ENCODE results near the gene MARK2.

MARK2 gene

DNA sequence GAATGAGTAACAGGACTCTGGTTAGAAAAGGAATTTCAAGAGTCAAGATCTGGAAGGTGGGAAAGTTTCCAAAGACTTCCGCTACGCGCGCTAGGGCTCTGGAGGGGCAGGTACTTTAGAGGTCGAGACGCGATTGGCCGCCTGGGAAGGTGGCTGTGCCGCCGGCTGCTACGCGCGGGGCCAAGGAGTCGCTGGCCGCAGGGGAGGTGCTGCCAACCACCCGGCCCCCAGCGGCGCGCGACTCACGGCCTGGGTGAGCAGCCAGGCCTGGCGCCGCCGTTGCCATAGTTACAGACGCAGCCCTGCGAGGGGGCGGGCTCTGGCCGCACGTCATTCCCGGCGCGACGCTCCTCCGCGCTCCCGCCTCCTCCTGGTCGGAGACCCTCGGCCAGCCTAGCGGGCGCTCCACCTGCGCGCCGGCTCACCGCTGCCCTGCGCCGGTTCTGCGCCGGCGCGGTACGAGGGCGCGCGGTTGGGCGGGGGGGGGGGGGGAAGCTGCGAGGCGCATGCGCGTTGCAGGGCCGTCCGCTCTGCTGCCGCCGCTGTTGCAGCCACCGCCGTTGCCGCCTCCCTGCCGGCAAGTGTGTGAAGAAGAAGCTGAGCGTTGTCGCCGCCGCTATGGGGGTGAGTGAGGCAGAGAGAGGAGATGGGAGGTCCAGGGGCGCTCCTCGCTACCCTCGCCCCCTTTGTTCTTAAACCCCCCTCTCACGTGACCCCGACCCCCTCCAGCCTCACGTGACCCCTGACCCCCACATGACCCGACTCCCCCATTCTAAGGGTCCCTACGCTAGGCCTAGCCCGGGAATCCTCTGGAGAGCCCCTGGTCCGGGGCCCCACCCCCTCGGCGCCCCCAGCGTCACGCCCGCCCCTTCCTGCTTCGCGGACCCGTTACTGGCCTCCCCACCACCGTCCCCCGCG, 99.8 kb downstream of the MARK2 start, which contains the start of gene NAA40:
NAA40 (plus strand) TSS at position 524 of the 918 bp plus-strand sequence; CDS start at position 619, 95 bp downstream.
- H3K36me3 ChIP-seq (ENCODE audit: control insufficient read depth in 1 of 2, insufficient read depth in 2 of 2, low read length in 2 of 2): no peaks in the 10 kb centered on the region

DNA sequence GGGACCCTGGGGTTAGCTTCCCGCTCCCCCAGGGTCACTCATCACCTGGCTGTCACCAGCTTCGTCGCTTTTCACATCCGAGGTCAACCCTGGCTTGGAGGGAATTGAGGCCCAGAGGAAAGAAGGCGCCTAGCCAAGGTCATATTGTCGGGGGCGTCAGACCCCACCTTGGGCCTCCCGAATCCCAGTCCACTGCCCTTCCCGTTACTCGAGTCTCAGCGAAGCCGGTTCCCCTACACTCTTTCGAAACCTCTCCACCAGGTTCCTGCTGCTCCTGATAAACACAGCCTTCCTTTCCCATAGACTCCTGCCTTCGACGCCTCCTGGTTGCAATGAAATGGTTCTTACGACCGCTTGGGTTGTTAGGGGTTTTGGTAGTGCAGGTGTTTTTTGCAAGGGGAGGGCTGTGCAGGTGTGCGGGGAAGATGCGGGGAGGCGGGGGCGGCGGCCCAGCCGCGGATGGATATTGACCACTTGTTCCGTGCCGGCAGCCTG, 100.5 kb downstream of the MARK2 start:
- Histone ChIP-seq H3K4me3 (ENCODE audit: low read depth in 1 of 2, low read length in 2 of 2) (peak overlapping the region; percentile 78 to 88), H3K4me1 (ENCODE audit: control insufficient read depth in 1 of 2, insufficient read depth in 2 of 2, low read length in 2 of 2) (peaks cover 3 to 14% of the 10 kb centered on the region in 2 donors), H3K9me3 (ENCODE audit: control insufficient read depth in 1 of 2, low read length in 2 of 2) (no peaks in the 10 kb centered on the region), H3K27me3 (ENCODE audit: low read depth, low read length) (no peaks in the 10 kb centered on the region), H3K36me3 (ENCODE audit: control insufficient read depth in 1 of 2, insufficient read depth in 2 of 2, low read length in 2 of 2) (no peaks in the 10 kb centered on the region), H3K27ac (ENCODE audit: low read length) (no peak overlapping the region)

More for the DNA sequence above, 99.8 kb downstream of the MARK2 start, which contains the start of gene NAA40:
- H3K9me3 ChIP-seq (ENCODE audit: control insufficient read depth in 1 of 2, low read length in 2 of 2): no peaks in the 10 kb centered on the region
- H3K27ac ChIP-seq (ENCODE audit: low read length): peak within 1 kb of the TSS; percentile 20
- H3K4me3 ChIP-seq (ENCODE audit: low read depth in 1 of 2, low read length in 2 of 2): peak within 1 kb of the TSS; percentile 78 to 88
- no peaks in the 10 kb centered on the region for H3K27me3 ChIP-seq (ENCODE audit: low read depth, low read length)
- H3K4me1 ChIP-seq (ENCODE audit: control insufficient read depth in 1 of 2, insufficient read depth in 2 of 2, low read length in 2 of 2): peaks cover 3 to 14% of the 10 kb centered on the region in 2 donors

DNA sequence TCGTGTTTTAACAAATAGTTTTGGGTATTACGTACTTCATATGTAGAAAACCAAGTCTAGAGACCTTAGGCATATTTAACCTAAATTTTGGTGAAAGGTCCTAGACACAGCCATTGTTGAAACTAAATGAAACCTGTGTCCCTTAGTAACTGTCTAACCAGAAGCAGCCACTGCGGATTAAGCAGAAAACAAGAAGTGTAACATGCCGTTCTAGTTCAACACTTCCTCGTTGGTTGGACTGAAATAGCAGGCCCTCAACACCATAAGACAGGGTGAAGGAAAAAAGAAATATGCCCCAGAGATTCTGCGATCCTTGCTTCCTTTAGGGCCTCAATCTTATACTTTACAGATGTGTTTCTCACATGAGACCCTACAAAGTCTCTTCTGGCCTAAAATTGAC, 101.9 kb downstream of the MARK2 start:
- H3K4me1 ChIP-seq (ENCODE audit: control insufficient read depth in 1 of 2, insufficient read depth in 2 of 2, low read length in 2 of 2): peaks cover 14 to 24% of the 10 kb centered on the region in 2 donors
- H3K9me3 ChIP-seq (ENCODE audit: control insufficient read depth in 1 of 2, low read length in 2 of 2): no peaks in the 10 kb centered on the region
- H3K4me3 ChIP-seq (ENCODE audit: low read depth in 1 of 2, low read length in 2 of 2): no peak overlapping the region
- no peak overlapping the region for H3K27ac ChIP-seq (ENCODE audit: low read length)
- no peaks in the 10 kb centered on the region for H3K27me3 ChIP-seq (ENCODE audit: low read depth, low read length)
- H3K36me3 ChIP-seq (ENCODE audit: control insufficient read depth in 1 of 2, insufficient read depth in 2 of 2, low read length in 2 of 2): no peaks in the 10 kb centered on the region

- Histone ChIP-seq H3K4me3 (ENCODE audit: low read depth in 1 of 2, low read length in 2 of 2) (no peak overlapping the region), H3K27me3 (ENCODE audit: low read depth, low read length) (no peaks in the 10 kb centered on the region), H3K27ac (ENCODE audit: low read length) (no peak overlapping the region), H3K36me3 (ENCODE audit: control insufficient read depth in 1 of 2, insufficient read depth in 2 of 2, low read length in 2 of 2) (peaks cover 4 to 8% of the 10 kb centered on the region in 2 donors), H3K4me1 (ENCODE audit: control insufficient read depth in 1 of 2, insufficient read depth in 2 of 2, low read length in 2 of 2) (peaks cover 14 to 24% of the 10 kb centered on the region in 2 donors), H3K9me3 (ENCODE audit: control insufficient read depth in 1 of 2, low read length in 2 of 2) (no peaks in the 10 kb centered on the region)
Observed at GRCh38 chr11:63941901-63942300, 103.0 kb downstream of the MARK2 start.

- Histone ChIP-seq H3K9me3 (ENCODE audit: control insufficient read depth in 1 of 2, low read length in 2 of 2) (no peaks in the 10 kb centered on the region), H3K27ac (ENCODE audit: low read length) (no peak overlapping the region), H3K36me3 (ENCODE audit: control insufficient read depth in 1 of 2, insufficient read depth in 2 of 2, low read length in 2 of 2) (peaks cover 4 to 10% of the 10 kb centered on the region in 2 donors), H3K27me3 (ENCODE audit: low read depth, low read length) (no peaks in the 10 kb centered on the region), H3K4me3 (ENCODE audit: low read depth in 1 of 2, low read length in 2 of 2) (no peak overlapping the region), H3K4me1 (ENCODE audit: control insufficient read depth in 1 of 2, insufficient read depth in 2 of 2, low read length in 2 of 2) (peaks cover 14 to 24% of the 10 kb centered on the region in 2 donors)
Observed at GRCh38 chr11:63942803-63943202, 103.9 kb downstream of the MARK2 start.

GRCh38 chr11:63944987-63945386, 106.1 kb downstream of the MARK2 start:
- peak overlapping the region; percentile 19 for H3K27ac ChIP-seq (ENCODE audit: low read length)
- no peaks in the 10 kb centered on the region for H3K27me3 ChIP-seq (ENCODE audit: low read depth, low read length)
- H3K36me3 ChIP-seq (ENCODE audit: control insufficient read depth in 1 of 2, insufficient read depth in 2 of 2, low read length in 2 of 2): peaks cover 4 to 10% of the 10 kb centered on the region in 2 donors
- H3K4me3 ChIP-seq (ENCODE audit: low read depth in 1 of 2, low read length in 2 of 2): no peak overlapping the region
- H3K9me3 ChIP-seq (ENCODE audit: control insufficient read depth in 1 of 2, low read length in 2 of 2): no peaks in the 10 kb centered on the region
- peaks cover 12 to 13% of the 10 kb centered on the region in 2 donors for H3K4me1 ChIP-seq (ENCODE audit: control insufficient read depth in 1 of 2, insufficient read depth in 2 of 2, low read length in 2 of 2)

DNA sequence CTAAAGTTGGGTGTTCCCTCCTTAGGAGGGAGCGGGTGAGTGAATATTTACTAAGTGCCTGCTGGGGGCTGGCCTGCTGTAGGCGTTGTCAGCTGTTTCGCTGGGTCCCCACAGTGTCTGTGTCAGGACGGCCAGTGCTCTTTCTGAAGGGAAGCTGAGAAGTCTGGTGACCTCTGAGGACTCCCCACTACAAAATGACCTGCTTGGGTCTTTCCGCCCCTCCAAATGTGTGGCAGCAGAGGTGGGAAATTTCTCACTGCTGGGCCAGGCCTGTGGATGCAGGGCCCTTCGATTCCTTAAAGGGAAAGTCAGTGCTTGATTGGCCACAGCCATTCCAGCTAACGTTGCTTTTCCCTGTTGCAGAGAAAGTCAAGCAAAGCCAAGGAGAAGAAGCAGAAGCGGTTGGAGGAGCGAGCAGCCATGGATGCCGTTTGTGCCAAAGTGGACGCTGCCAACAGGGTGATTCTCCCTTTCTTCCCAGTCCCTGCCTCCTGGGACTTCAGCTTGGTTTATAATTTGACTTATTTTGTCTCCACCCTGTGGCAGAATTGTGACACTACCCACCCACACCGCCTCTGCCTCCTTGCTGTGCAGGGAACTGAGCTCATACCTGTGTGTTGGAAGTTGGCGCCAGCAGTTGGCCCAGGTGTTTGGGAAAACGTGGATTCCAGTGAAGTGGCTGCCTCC, 106.7 kb downstream of the MARK2 start:
- H3K27me3 ChIP-seq (ENCODE audit: low read depth, low read length): no peaks in the 10 kb centered on the region
- H3K4me3 ChIP-seq (ENCODE audit: low read depth in 1 of 2, low read length in 2 of 2): peak overlapping the region; percentile 33 to 40
- peaks cover 4 to 10% of the 10 kb centered on the region in 2 donors for H3K36me3 ChIP-seq (ENCODE audit: control insufficient read depth in 1 of 2, insufficient read depth in 2 of 2, low read length in 2 of 2)
- H3K9me3 ChIP-seq (ENCODE audit: control insufficient read depth in 1 of 2, low read length in 2 of 2): no peaks in the 10 kb centered on the region
- H3K27ac ChIP-seq (ENCODE audit: low read length): peak overlapping the region; percentile 19
- H3K4me1 ChIP-seq (ENCODE audit: control insufficient read depth in 1 of 2, insufficient read depth in 2 of 2, low read length in 2 of 2): peaks cover 10 to 12% of the 10 kb centered on the region in 2 donors

DNA sequence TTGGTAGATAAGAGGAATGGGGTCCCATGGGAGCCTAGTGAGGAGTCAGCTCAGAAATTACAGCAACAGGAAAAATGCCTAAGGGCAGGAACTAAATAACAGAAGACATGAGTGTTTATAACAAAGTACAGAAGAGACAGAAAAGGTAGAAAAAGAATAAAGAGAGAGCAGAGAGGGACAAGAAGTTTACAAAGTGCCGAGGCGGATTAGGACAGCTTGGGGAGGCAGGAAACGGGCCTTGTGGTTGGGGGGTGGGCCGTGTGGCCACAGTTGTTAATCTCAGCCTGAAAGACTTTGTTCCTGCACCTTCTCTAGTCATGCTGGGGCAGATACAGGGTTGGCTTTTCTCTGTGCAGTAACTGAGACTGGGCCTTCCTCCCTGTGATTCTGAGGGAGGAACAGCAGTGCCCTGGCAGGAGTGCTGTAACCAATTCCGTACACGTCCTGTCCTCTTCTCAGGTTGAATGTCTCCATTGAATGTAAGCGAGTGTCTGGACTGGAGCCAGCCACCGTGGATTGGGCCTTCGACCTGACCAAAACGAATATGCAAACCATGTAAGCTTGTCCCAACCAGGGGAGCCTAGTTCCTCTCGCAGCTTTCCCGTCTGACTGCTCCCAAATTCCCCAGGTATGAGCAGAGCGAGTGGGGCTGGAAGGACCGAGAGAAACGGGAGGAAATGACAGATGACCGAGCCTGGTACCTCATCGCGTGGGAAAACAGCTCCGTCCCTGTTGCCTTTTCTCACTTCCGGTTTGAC, 113.0 kb downstream of the MARK2 start:
- Histone ChIP-seq H3K4me1 (ENCODE audit: control insufficient read depth in 1 of 2, insufficient read depth in 2 of 2, low read length in 2 of 2) (no peaks in the 10 kb centered on the region), H3K4me3 (ENCODE audit: low read depth in 1 of 2, low read length in 2 of 2) (no peak overlapping the region), H3K36me3 (ENCODE audit: control insufficient read depth in 1 of 2, insufficient read depth in 2 of 2, low read length in 2 of 2) (peaks cover 33 to 43% of the 10 kb centered on the region in 2 donors), H3K9me3 (ENCODE audit: control insufficient read depth in 1 of 2, low read length in 2 of 2) (no peaks in the 10 kb centered on the region), H3K27me3 (ENCODE audit: low read depth, low read length) (no peaks in the 10 kb centered on the region), H3K27ac (ENCODE audit: low read length) (no peak overlapping the region)

DNA sequence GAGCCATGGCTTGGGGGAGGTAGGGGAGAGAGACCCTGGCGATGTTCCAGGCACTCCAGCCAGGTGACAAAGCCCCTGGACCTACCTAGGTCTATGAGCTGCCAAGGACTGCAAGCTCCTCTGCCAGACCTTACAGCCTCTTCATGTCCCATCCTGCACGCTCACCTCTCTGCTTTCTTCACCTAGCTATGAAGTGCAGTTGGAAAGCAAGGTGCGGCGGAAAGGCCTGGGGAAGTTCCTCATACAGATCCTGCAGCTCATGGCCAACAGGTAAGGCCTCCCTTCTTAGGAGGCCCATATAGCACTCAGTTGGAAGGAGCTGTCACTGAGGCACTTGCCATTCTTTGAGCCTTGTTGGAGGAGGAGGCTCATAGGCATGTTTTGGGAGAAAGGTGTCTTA, 113.7 kb downstream of the MARK2 start:
- no peak overlapping the region for H3K4me3 ChIP-seq (ENCODE audit: low read depth in 1 of 2, low read length in 2 of 2)
- H3K27me3 ChIP-seq (ENCODE audit: low read depth, low read length): no peaks in the 10 kb centered on the region
- H3K9me3 ChIP-seq (ENCODE audit: control insufficient read depth in 1 of 2, low read length in 2 of 2): no peaks in the 10 kb centered on the region
- no peaks in the 10 kb centered on the region for H3K4me1 ChIP-seq (ENCODE audit: control insufficient read depth in 1 of 2, insufficient read depth in 2 of 2, low read length in 2 of 2)
- H3K36me3 ChIP-seq (ENCODE audit: control insufficient read depth in 1 of 2, insufficient read depth in 2 of 2, low read length in 2 of 2): peaks cover 33 to 42% of the 10 kb centered on the region in 2 donors
- no peak overlapping the region for H3K27ac ChIP-seq (ENCODE audit: low read length)

GRCh38 chr11:63958008-63958407, 119.1 kb downstream of the MARK2 start:
- Histone ChIP-seq H3K4me1 (ENCODE audit: control insufficient read depth in 1 of 2, insufficient read depth in 2 of 2, low read length in 2 of 2) (peaks cover 0 to 11% of the 10 kb centered on the region in 2 donors), H3K4me3 (ENCODE audit: low read depth in 1 of 2, low read length in 2 of 2) (no peak overlapping the region), H3K36me3 (ENCODE audit: control insufficient read depth in 1 of 2, insufficient read depth in 2 of 2, low read length in 2 of 2) (peaks cover 33% of the 10 kb centered on the region in 2 donors), H3K27ac (ENCODE audit: low read length) (no peak overlapping the region), H3K27me3 (ENCODE audit: low read depth, low read length) (no peaks in the 10 kb centered on the region), H3K9me3 (ENCODE audit: control insufficient read depth in 1 of 2, low read length in 2 of 2) (no peaks in the 10 kb centered on the region)
